Mammary epithelial cell (primary cell): Measurements from ENCODE around the gene NEO1.

Experiments used
- EZH2 ChIP-seq: IDR thresholded peaks from 2 replicates; pipeline ENCODE4 v1.6.1; 2012; ENCODE audit warnings: low read length, inconsistent platforms, borderline replicate concordance
- TF ChIP-seq, protein P1 (sequence below), 2 donors: IDR thresholded peaks in 1 of 2; conservative IDR thresholded peaks in 1 of 2; 2 replicates each; pipeline ENCODE4 v1.5.1; 2011 to 2012; ENCODE audit warnings: inconsistent platforms in 2 of 2, low read length in 2 of 2, mild to moderate bottlenecking in 2 of 2, control low read depth in 1 of 2, low read depth in 1 of 2; ENCODE audit not compliant: insufficient read depth in 1 of 2; ENCODE audit errors: extremely low read depth in 1 of 2

DNA sequence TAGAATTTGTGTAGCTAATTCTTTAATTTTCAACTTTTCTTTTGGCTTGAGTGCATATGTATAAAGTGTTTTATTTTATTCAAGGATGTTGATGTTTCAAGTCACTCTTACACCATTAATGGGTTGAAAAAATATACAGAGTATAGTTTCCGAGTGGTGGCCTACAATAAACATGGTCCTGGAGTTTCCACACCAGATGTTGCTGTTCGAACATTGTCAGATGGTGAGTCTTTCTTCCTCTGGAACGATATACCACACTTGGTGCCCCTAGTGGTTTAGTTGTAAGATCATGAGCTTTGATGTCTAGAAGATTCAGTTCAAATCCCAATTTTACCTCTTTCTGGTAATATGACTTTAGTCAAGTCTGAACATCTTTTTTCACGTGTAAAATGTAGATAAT, 197.2 kb downstream of the NEO1 start:
- TF ChIP-seq, protein P1, sequence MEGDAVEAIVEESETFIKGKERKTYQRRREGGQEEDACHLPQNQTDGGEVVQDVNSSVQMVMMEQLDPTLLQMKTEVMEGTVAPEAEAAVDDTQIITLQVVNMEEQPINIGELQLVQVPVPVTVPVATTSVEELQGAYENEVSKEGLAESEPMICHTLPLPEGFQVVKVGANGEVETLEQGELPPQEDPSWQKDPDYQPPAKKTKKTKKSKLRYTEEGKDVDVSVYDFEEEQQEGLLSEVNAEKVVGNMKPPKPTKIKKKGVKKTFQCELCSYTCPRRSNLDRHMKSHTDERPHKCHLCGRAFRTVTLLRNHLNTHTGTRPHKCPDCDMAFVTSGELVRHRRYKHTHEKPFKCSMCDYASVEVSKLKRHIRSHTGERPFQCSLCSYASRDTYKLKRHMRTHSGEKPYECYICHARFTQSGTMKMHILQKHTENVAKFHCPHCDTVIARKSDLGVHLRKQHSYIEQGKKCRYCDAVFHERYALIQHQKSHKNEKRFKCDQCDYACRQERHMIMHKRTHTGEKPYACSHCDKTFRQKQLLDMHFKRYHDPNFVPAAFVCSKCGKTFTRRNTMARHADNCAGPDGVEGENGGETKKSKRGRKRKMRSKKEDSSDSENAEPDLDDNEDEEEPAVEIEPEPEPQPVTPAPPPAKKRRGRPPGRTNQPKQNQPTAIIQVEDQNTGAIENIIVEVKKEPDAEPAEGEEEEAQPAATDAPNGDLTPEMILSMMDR (conservative IDR thresholded peaks at IDR 0.05 in 1 of 2, IDR thresholded peaks at IDR 0.05 in 1 of 2; ENCODE audit: extremely low read depth in 1 of 2, insufficient read depth in 1 of 2, low read depth in 1 of 2, low read length in 2 of 2) = no peak
- TF ChIP-seq EZH2 = no peak
